Right cardiac atrium (tissue), 5 donors: ENCODE data around the gene ARHGAP15. TPM values are rescaled to one million over a fixed set of nuclear protein-coding genes. Genes with fewer than 3 reads are reported as not detected.
A peak's percentile ranks its signal among the peaks of the same experiment; 100 is the strongest.

ENCODE experiments used
- ATAC-seq, 2 donors: fragments of 200-7000 bp; cut with Tn5 transposase; one replicate each; pipeline versions ENCODE4 v1.8.0 to v1.9.1; 2020; ENCODE audit warnings: moderate library complexity in 2 of 2, mild to moderate bottlenecking in 1 of 2
- DNase-seq, 3 donors: peaks; one replicate each; pipeline ENCODE4 v3.0.0-alpha.2; 2020
- H3K27ac ChIP-seq: one replicate; pipeline ENCODE4 v1.5.1; 2013; ENCODE audit warnings: mild to moderate bottlenecking, low read length, control low read depth, moderate library complexity
- H3K27me3 ChIP-seq: one replicate; pipeline ENCODE4 v1.6.1; 2013; ENCODE audit not compliant: control insufficient read depth, insufficient read depth
- H3K4me1 ChIP-seq: one replicate; pipeline ENCODE4 v1.6.1; 2013; ENCODE audit warnings: low read length; ENCODE audit not compliant: control insufficient read depth, insufficient read depth
- H3K4me3 ChIP-seq: one replicate; pipeline ENCODE4 v1.5.1; 2013; ENCODE audit warnings: low read length, control low read depth
- H3K9me3 ChIP-seq: one replicate; pipeline ENCODE4 v1.6.1; 2013; ENCODE audit warnings: low read length; ENCODE audit not compliant: control insufficient read depth
- WGBS: extraction: QIAGEN DNeasy Blood & Tissue Kit; methylation state at CpG from one replicate; pipeline ENCODE4 v1.1.7; 2013; 5-methylcytosine and 5-hydroxymethylcytosine counted together
- intact Hi-C, 4 donors: fragments of 100-400 bp; cut with DNase I; formaldehyde crosslinking; loops; one replicate each; pipeline versions ENCODE4 v1.11.0 to v1.14.0; 2022 to 2023
- polyA plus RNA-seq: library from polyadenylated mRNA; stranded (reverse); fragments of 200-250 nt; gene quantifications from one replicate; pipeline ENCODE4 v1.2.3, GENCODE V29; 2013
- total RNA-seq, 4 donors: library from RNA; stranded (reverse); fragmentation: NEBNext Ultra II Directional; extraction: Animal tissue kit (Norgen Biotek cat#: 25700); gene quantifications; one replicate each; pipeline ENCODE4 v1.2.1, GENCODE V29; 2021
- donor health status: healthy with polysubstance abuse.
- donor health status: DM: no; HTN: yes; CAD: no.
- donor health status: DM: no; HTN: no; CAD: no.
- donor health status: DM: no; HTN: yes; CAD: no; lungs with severe emphysema.
- donor health status: DM: yes; HTN: yes; CAD: no.

The ARHGAP15 gene
- total and polyA plus RNA-seq, 5 donors: 4.5 to 8.4 (median 6.5) TPM

DNA sequence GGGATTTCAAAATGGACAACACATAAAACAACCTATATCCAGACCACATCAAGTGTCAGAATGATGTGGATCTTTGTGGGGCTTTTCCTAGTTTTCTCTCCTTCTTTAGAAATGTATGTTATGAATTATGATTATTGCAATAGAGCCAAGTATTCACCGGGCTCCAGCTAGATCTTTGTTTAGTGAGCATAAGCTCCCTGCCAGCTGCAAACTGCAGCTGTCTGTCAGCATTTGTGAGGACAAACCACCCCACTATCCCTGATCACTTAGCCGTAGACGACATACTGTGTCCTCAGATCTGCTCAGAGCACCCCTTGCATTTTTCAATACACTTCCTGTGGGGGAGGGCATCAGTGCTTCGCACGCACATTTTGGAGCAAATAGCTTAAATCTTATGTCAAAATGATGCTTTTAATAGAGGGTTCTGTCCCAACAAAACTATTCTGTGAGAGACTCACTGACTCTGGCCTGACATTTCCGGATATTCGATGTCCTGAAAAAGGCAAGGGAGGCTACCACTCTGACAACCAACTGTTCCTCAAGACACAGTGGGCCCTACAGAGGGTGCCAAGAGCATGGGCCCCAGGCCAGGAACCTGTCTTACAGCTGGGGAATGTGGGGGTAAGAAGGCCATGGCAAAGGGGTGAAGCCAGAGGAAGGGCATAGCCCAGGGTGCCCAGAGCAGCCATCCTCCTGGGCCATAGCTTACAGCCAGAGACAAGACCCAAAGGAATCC lies 346.0 kb downstream of the ARHGAP15 start:
- no peak overlapping the region for H3K4me3 ChIP-seq
- no peaks in the 10 kb centered on the region for H3K9me3 ChIP-seq
- 57% methylated on average over 7 of the region's 7 CpGs for WGBS
- peak; percentile 31 to 66 (median 64) for DNase-seq
- H3K27me3 ChIP-seq: no peaks in the 10 kb centered on the region
- peak; percentile 40 to 60 for ATAC-seq
- intact Hi-C loops: no loop called here
- no peaks in the 10 kb centered on the region for H3K4me1 ChIP-seq
- H3K27ac ChIP-seq: peak overlapping the region; percentile 71

DNA sequence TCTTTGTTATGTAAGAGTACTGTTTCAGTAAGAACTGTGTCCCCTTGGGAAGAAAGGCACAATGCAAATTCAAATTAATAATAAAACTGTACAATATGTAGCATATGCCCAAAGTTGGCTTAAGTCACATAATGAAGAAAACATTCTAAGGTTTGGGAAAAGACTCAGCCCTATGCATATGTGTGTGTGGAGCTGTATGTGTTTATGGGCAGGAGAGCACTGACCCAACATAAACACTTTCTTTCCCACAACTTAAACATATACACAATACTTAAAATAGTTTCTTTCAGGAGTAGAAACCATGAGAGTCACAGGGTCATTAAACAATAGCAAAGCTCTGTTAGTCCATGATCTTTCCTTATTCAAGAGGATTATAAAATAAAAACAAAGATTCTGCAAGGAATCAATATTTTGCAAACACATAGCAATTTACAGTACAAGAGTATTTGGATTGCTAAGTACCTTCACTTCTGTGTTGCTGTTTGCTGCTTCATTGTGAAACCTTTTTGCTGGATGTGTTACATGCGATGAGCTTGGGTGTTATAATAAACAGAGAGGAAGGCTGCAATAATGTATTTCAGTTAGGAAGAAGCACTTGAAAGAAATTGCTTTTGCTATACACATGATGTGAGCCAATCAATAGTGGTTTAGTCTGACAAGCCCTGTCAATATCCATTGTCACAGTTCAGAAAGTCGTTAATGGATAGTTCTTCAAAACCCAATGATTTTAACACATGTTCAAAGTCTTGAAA lies 347.3 kb downstream of the ARHGAP15 start:
- no peak for DNase-seq
- no peaks in the 10 kb centered on the region for H3K4me1 ChIP-seq
- H3K4me3 ChIP-seq: no peak overlapping the region
- H3K27ac ChIP-seq: no peak overlapping the region
- 78% methylated on average over 2 of the region's 2 CpGs for WGBS
- no peaks in the 10 kb centered on the region for H3K9me3 ChIP-seq
- intact Hi-C loops: no loop called here
- ATAC-seq: no peak
- H3K27me3 ChIP-seq: no peaks in the 10 kb centered on the region

DNA sequence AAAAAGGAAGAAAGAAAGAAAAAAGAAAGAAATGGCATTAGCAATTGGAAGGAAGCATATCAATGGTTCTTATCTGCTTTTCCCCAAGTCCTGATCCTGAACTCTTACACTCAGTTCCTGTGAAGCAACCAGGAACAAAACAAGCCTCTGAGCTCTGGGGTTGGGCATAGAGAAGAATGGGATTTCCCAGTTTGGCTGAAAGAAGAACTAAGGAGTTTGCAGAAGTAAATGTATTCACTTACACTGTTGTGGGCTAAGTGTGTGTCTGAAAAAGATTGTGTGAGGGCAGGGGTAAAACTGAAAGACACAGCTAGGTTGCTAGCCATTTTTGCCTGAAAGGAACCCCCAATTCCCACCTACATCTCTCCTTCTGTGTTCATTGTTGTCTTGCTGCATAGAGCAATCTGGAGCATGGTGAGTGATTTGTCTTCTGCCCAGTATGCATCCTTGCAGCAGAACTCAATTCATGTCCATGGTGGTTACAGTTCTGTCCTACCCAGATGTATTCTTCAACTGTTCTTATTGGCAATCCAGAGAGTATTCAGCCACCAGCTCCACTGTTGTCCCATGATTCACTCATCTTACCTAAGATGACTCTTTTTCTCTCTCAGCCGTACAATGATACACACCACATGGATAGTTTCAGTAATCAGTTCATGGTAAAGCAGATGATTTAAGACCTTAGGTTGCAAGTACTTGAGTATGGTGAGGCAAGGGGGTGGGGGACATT lies 348.7 kb downstream of the ARHGAP15 start:
- Histone ChIP-seq H3K27ac (peak overlapping the region; percentile 3), H3K4me1 (no peaks in the 10 kb centered on the region), H3K27me3 (no peaks in the 10 kb centered on the region), H3K4me3 (no peak overlapping the region), H3K9me3 (no peaks in the 10 kb centered on the region)
- WGBS: 98% methylated on average over 1 of the region's 1 CpG
- no peak for DNase-seq
- intact Hi-C loops: no loop called here
- ATAC-seq: peak in 1 of 2 donors; percentile 29

DNA sequence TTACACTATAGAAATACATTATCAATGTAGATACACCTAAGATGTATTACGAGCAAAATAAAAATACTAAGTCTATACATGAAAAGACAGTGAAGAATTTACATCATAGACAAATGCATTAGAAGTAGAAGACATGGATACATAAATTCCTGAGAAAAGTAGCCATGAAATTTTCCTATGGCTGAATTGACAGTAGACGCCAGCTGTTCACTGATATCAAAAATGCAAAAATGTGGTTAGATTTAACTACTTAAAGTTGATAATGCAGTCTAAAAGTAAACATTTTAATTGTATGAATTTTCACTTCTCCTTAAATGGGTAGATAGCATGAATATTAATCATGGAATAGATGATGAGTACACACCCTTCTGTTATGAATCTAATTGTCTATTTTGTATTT lies 350.9 kb downstream of the ARHGAP15 start:
- H3K27ac ChIP-seq: no peak overlapping the region
- H3K9me3 ChIP-seq: no peaks in the 10 kb centered on the region
- WGBS: 68% methylated on average over 2 of the region's 2 CpGs
- intact Hi-C loops: loop anchor here in 1 of 4 donors (5.0 kb wide), 1 partner anchor 48 kb away; no protein-coding TSS in a partner anchor
- H3K27me3 ChIP-seq: no peaks in the 10 kb centered on the region
- DNase-seq: no peak
- ATAC-seq: no peak
- no peaks in the 10 kb centered on the region for H3K4me1 ChIP-seq
- H3K4me3 ChIP-seq: no peak overlapping the region

DNA sequence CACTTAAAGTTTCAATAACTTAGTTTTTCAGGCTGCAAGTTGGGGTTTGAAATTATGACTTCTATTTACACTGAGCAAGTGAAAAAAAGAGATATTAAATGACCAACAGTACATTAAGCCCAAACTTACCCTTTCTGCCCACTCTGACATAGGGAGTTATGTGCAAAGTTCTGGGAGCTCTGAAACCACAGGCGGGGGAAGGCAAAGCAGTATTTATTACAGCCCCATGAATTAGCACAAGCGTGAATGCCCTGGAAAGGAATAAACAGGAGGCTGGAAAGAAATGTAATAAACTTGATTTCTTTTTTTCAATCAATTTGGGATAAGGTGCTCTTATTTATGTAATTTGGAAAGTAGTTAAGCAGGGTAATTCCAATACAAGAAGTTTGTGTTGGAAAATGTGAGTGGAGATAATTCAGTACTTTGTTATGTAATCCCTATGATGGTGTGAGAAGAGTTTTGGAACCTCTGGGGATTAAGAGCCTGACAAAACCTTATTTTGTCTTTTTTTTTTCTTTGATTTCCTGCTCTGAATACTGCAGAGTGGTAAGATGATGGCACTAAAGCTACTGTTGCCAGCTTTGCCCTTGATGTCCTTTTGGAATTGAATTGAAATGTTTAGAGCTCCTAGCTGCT lies 351.5 kb downstream of the ARHGAP15 start:
- ATAC-seq (peak; percentile 12 to 46), DNase-seq (no peak)
- intact Hi-C loops: loop anchor here in 1 of 4 donors (5.0 kb wide), 1 partner anchor 48 kb away; no protein-coding TSS in a partner anchor
- Histone ChIP-seq H3K27me3 (no peaks in the 10 kb centered on the region), H3K9me3 (no peaks in the 10 kb centered on the region), H3K4me1 (no peaks in the 10 kb centered on the region), H3K4me3 (no peak overlapping the region), H3K27ac (peak overlapping the region; percentile 89)
- 48% methylated on average over 2 of the region's 2 CpGs for WGBS

DNA sequence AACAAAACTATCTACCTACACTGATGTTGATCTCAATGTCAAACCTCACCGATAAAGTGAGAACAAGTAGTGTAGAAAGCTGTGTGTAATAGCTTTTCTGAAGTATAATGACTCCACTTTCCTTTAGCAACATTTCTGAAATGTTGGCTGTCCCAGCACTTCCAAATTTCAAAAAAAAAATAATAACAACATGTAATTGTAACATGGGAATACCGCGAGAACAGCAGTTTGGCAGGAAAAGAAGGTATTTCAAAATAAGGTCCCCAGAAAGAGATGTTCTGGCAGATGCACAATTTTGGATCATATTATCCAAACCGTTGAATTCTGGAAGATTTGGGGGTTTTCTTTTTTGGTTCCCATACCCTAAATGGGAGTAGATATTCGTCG lies 352.0 kb downstream of the ARHGAP15 start:
- H3K4me1 ChIP-seq: no peaks in the 10 kb centered on the region
- intact Hi-C loops: loop anchor here in 1 of 4 donors (5.0 kb wide), 1 partner anchor 49 kb away; no protein-coding TSS in a partner anchor
- H3K27ac ChIP-seq: peak overlapping the region; percentile 42
- ATAC-seq: peak; percentile 50 to 55
- WGBS: 37% methylated on average over 6 of the region's 6 CpGs
- DNase-seq: no peak
- H3K9me3 ChIP-seq: no peaks in the 10 kb centered on the region
- H3K27me3 ChIP-seq: no peaks in the 10 kb centered on the region
- no peak overlapping the region for H3K4me3 ChIP-seq

DNA sequence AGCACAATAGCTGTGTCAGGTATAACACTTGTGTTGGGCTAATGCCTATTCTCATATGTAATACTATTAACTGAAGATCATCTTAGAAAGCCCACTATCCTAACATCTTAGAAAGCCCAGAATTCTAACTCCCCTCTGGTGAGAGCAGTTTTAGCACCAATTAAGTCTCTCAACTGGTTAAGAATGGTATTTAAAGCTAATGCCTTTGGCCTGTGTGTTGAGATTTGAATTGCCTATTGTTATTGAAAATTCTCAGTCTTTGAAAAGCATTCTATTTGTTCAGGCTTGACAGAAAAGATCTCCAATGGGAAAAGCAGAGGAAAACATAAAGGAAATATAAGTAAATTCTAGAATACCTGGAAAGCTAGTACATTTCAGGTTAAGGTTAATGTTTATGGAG lies 352.5 kb downstream of the ARHGAP15 start:
- H3K4me3 ChIP-seq: no peak overlapping the region
- no peak for DNase-seq
- no peaks in the 10 kb centered on the region for H3K4me1 ChIP-seq
- no peak overlapping the region for H3K27ac ChIP-seq
- intact Hi-C loops: loop anchor here in 1 of 4 donors (5.0 kb wide), 1 partner anchor 49 kb away; no protein-coding TSS in a partner anchor
- no peak for ATAC-seq
- H3K27me3 ChIP-seq: no peaks in the 10 kb centered on the region
- no peaks in the 10 kb centered on the region for H3K9me3 ChIP-seq

DNA sequence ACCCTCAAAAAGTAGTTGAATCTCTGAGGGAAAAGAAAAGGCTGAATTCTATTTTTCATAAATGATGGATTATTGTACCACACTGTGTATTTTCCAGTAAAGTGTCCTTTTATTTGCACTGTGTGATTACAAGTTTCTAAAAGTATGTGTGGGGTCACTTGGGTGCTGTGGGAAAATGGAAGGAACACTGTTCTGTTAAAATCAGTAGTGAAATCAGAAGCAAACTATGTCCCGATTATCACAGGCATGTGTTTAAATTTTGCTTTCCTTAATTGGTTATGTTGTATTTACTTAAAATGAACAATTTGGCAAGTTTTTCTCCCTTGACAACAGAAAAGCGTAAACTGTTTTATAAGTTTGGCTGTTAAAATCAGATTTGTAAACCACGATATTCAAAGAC lies 353.1 kb downstream of the ARHGAP15 start:
- DNase-seq: no peak
- no peak overlapping the region for H3K4me3 ChIP-seq
- no peak overlapping the region for H3K27ac ChIP-seq
- peak; percentile 77 to 88 for ATAC-seq
- H3K27me3 ChIP-seq: no peaks in the 10 kb centered on the region
- intact Hi-C loops: loop anchor here in 1 of 4 donors (5.0 kb wide), 1 partner anchor 50 kb away; no protein-coding TSS in a partner anchor
- no peaks in the 10 kb centered on the region for H3K9me3 ChIP-seq
- H3K4me1 ChIP-seq: no peaks in the 10 kb centered on the region
- WGBS: 55% methylated on average over 3 of the region's 3 CpGs

DNA sequence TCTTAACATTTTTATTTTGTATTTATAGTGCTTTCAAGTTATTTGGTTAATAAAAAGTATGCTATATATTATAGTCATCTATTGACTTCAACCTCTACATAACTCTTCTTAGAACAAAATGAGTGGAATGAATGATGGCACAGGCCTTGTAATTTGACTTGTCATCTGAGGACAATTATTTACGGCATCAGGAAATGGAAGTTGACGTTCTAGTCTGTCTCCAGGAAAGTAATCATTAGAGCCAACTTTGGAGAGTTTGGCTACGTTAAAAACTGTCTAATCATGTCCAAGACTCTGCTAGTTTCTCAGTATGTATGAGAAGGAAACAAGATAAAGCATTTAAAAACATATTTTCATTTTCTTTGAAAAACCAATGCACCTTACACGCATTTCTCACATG lies 353.6 kb downstream of the ARHGAP15 start:
- Histone ChIP-seq H3K27me3 (no peaks in the 10 kb centered on the region), H3K27ac (no peak overlapping the region), H3K9me3 (no peaks in the 10 kb centered on the region), H3K4me1 (no peaks in the 10 kb centered on the region), H3K4me3 (no peak overlapping the region)
- no peak for DNase-seq
- intact Hi-C loops: loop anchor here in 1 of 4 donors (5.0 kb wide), 1 partner anchor 50 kb away; no protein-coding TSS in a partner anchor
- whole genome bisulfite sequencing: 31% methylated on average over 4 of the region's 4 CpGs
- peak; percentile 66 to 76 for ATAC-seq

DNA sequence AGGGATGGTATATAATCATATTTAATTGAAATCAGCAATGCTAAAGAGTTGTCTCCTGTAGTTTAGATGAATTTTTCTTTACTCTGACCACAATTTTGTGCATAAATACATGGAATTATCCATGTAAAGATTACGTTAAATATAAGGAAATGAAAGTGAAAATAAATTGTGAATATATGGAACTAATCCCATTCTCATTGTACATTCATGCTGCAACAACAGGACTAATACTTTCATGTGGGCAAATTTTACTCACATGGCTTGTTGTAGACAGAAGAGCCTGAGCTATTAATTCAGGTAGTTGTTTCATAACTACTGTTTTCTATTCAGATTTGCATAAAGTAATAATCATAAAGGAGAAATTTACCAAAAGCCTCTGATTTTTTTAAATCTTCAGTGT lies 357.8 kb downstream of the ARHGAP15 start:
- 46% methylated on average over 1 of the region's 1 CpG for WGBS
- no peak for ATAC-seq
- H3K4me3 ChIP-seq: no peak overlapping the region
- H3K27ac ChIP-seq: no peak overlapping the region
- H3K27me3 ChIP-seq: no peaks in the 10 kb centered on the region
- H3K9me3 ChIP-seq: no peaks in the 10 kb centered on the region
- intact Hi-C loops: no loop called here
- no peak for DNase-seq
- H3K4me1 ChIP-seq: no peaks in the 10 kb centered on the region
